Smooth muscle cell (in vitro differentiated cells): ENCODE data around the gene PDE2A. TPM values are rescaled to one million over a fixed set of nuclear protein-coding genes. Genes with fewer than 3 reads are reported as not detected.

Source experiments
- DNase-seq: peaks from one replicate; lab custom pipeline; 2025; ENCODE audit not compliant: unreplicated experiment; lab: John Stamatoyannopoulos, UW
- H2AFZ ChIP-seq: fragments of 200-600 bp; sonication (generic); 2 replicates; pipeline ENCODE4 v1.6.0; 2016; ENCODE audit warnings: antibody characterized with exemption, low read depth, mild to moderate bottlenecking
- H3F3A ChIP-seq: fragments of 200-600 bp; sonication (generic); 2 replicates; pipeline ENCODE4 v1.6.0; 2017; ENCODE audit warnings: antibody characterized with exemption, low read depth
- H3K27ac ChIP-seq: fragments of 200-600 bp; sonication (generic); 2 replicates; pipeline ENCODE4 v1.5.1; 2016; ENCODE audit warnings: low read depth, mild to moderate bottlenecking
- H3K27me3 ChIP-seq: fragments of 200-600 bp; sonication (generic); 2 replicates; pipeline ENCODE4 v1.6.1; 2016; ENCODE audit warnings: low read depth, mild to moderate bottlenecking
- H3K36me3 ChIP-seq: fragments of 200-600 bp; sonication (generic); 2 replicates; pipeline ENCODE4 v1.5.1; 2016; ENCODE audit warnings: low read depth
- H3K4me1 ChIP-seq: fragments of 200-600 bp; sonication (generic); 2 replicates; pipeline ENCODE4 v1.5.1; 2016; ENCODE audit warnings: low read depth
- H3K4me2 ChIP-seq: fragments of 200-600 bp; sonication (generic); 2 replicates; pipeline ENCODE4 v1.6.0; 2016; ENCODE audit warnings: mild to moderate bottlenecking
- H3K4me3 ChIP-seq: fragments of 200-600 bp; sonication (generic); 2 replicates; pipeline ENCODE4 v1.5.1; 2016; ENCODE audit warnings: mild to moderate bottlenecking
- H3K79me2 ChIP-seq: fragments of 200-600 bp; sonication (generic); 2 replicates; pipeline ENCODE4 v1.6.0; 2016; ENCODE audit warnings: low read depth, mild to moderate bottlenecking
- H3K9ac ChIP-seq: fragments of 200-600 bp; sonication (generic); 2 replicates; pipeline ENCODE4 v1.6.0; 2016; ENCODE audit warnings: low read depth
- H3K9me3 ChIP-seq: fragments of 200-600 bp; sonication (generic); replicated peaks from 2 replicates; pipeline ENCODE4 v1.5.1; 2016; ENCODE audit warnings: low read depth
- H4K20me1 ChIP-seq: fragments of 200-600 bp; sonication (generic); 2 replicates; pipeline ENCODE4 v1.6.0; 2016; ENCODE audit warnings: low read depth
- WGBS: methylation state at CpG from one replicate; pipeline ENCODE4 v1.1.7; 2016; ENCODE audit warnings: low lambda C conversion rate; 5-methylcytosine and 5-hydroxymethylcytosine counted together
- polyA plus RNA-seq: library from polyadenylated mRNA; unstranded; fragments of >200 nt; fragmentation: Nextera tagmentation; extraction: Ambion mirVana; gene quantifications from 2 replicates; pipeline ENCODE4 v1.2.1, GENCODE V29; 2016
- total RNA-seq: library from RNA; depleted of rRNA; stranded (reverse); fragments of >200 nt; gene quantifications from 2 replicates; pipeline ENCODE4 v1.2.3, GENCODE V29; 2014
- TF ChIP-seq, protein P1 (sequence below): fragments of 200-600 bp; sonication (generic); IDR thresholded peaks from 2 replicates; pipeline ENCODE4 v1.5.1; 2017; ENCODE audit warnings: borderline replicate concordance, mild to moderate bottlenecking, antibody characterized with exemption; ENCODE audit not compliant: insufficient read depth, poor library complexity, severe bottlenecking

PDE2A gene
- total and polyA plus RNA-seq, 2 experiments from 2014 or later, result 1.0 TPM; not detected in 1

DNA sequence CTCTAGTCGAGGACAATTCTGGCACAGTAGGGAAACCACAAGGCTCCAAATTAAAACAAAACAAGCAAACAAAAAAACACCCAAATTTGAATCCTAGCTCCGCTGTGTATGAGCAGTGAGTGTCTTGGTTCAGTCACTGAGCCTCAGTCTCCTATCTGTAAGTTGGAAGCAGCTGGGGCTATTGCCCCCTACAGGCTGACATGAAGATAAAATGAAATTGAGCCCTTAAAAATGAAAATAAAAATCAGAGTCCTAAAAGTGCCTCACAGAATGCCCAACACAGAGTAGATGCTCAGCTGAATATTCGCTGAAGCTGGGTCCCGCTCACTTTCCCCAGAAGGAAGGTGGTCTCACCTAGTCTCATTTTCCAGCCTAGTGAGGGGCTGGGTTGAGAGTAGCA is 65.2 kb downstream of the PDE2A start:
- no peaks in the 10 kb centered on the region for H3K4me1 ChIP-seq
- H3K79me2 ChIP-seq, result no peaks in the 10 kb centered on the region
- peaks cover 30% of the 10 kb centered on the region for H3K27me3 ChIP-seq
- whole genome bisulfite sequencing, result 70% methylated on average over 4 of the region's 4 CpGs
- no peak for DNase-seq
- H2AFZ ChIP-seq, result no peak overlapping the region
- H3K9ac ChIP-seq, result no peak overlapping the region
- no peaks in the 10 kb centered on the region for H3F3A ChIP-seq
- no peaks in the 10 kb centered on the region for H4K20me1 ChIP-seq
- no peaks in the 10 kb centered on the region for H3K36me3 ChIP-seq
- no peak overlapping the region for H3K4me3 ChIP-seq
- TF ChIP-seq, protein P1, sequence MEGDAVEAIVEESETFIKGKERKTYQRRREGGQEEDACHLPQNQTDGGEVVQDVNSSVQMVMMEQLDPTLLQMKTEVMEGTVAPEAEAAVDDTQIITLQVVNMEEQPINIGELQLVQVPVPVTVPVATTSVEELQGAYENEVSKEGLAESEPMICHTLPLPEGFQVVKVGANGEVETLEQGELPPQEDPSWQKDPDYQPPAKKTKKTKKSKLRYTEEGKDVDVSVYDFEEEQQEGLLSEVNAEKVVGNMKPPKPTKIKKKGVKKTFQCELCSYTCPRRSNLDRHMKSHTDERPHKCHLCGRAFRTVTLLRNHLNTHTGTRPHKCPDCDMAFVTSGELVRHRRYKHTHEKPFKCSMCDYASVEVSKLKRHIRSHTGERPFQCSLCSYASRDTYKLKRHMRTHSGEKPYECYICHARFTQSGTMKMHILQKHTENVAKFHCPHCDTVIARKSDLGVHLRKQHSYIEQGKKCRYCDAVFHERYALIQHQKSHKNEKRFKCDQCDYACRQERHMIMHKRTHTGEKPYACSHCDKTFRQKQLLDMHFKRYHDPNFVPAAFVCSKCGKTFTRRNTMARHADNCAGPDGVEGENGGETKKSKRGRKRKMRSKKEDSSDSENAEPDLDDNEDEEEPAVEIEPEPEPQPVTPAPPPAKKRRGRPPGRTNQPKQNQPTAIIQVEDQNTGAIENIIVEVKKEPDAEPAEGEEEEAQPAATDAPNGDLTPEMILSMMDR, result peak; percentile 53
- no peak overlapping the region for H3K27ac ChIP-seq
- no peaks in the 10 kb centered on the region for H3K9me3 ChIP-seq
- H3K4me2 ChIP-seq, result no peak overlapping the region

DNA sequence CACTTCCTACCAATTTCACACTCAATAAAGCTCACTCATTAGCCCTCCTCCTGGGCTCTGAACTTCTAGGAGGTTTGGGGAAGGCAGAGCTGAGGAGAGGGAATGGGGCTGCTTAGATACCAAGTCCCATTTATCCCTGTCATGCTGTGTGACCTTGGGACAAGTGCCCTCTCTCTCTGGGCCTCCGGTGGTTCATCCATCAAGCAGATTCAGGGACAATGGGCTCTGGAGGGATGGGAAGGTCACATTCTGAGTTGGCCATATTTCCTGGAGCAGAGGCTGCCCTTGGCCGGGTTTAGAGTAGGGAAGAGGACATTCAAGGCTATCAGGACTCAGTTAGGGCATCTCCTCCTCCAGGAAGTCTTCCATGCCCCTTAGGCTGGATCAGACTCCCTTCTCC is 66.7 kb downstream of the PDE2A start:
- Histone ChIP-seq H3F3A (no peaks in the 10 kb centered on the region), H2AFZ (no peak overlapping the region), H3K4me1 (no peaks in the 10 kb centered on the region), H3K27me3 (peaks cover 24% of the 10 kb centered on the region), H3K4me2 (no peak overlapping the region), H3K36me3 (no peaks in the 10 kb centered on the region), H3K4me3 (no peak overlapping the region), H3K79me2 (no peaks in the 10 kb centered on the region), H3K9me3 (no peaks in the 10 kb centered on the region), H3K9ac (no peak overlapping the region), H4K20me1 (no peaks in the 10 kb centered on the region), H3K27ac (no peak overlapping the region)
- 90% methylated on average over 2 of the region's 2 CpGs for WGBS
- no peak for DNase-seq
- TF ChIP-seq, protein P1, result no peak

DNA sequence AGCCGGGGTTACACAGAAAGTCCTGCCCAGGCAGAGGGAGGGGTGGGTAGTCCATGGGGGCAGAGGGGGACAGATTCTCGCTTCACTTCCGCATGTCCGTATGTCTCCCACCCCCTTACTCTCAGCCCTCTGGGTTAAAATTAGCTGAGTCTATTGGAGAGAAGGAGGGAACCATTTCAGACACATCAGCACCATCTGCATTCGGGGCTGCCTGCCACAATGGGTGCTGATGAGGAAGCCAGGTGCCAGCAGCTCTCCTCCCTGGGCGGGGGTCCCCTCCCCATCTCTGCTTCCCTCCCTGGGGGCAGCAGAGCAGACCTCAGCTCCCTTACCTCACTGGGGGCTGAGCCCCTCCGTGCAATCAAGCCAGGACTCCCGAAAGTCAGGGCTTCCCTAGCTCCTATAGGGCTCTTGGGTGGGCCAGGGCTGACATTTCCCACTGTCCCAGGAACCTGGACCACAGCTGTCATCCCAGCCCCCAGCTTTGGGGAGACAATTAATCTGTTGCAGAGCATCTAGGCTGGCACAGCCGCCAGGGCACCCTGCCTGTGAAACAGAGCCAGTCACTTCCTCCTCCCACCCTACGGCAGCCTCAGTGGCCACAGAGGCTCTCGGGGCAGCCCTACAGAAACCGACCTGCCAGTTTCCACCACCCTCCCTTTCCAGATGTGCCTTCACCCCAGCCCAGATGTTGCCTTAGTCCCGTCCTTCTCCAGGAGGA is 67.3 kb downstream of the PDE2A start:
- no peak overlapping the region for H3K27ac ChIP-seq
- no peaks in the 10 kb centered on the region for H3K9me3 ChIP-seq
- WGBS, result 84% methylated on average over 11 of the region's 13 CpGs
- no peaks in the 10 kb centered on the region for H3K79me2 ChIP-seq
- H3K27me3 ChIP-seq, result peaks cover 23% of the 10 kb centered on the region
- no peak overlapping the region for H2AFZ ChIP-seq
- no peaks in the 10 kb centered on the region for H4K20me1 ChIP-seq
- no peaks in the 10 kb centered on the region for H3K4me1 ChIP-seq
- no peak for DNase-seq
- no peak overlapping the region for H3K9ac ChIP-seq
- TF ChIP-seq, protein P1, result no peak
- H3K4me2 ChIP-seq, result no peak overlapping the region
- no peaks in the 10 kb centered on the region for H3K36me3 ChIP-seq
- H3F3A ChIP-seq, result no peaks in the 10 kb centered on the region
- no peak overlapping the region for H3K4me3 ChIP-seq
